Stimulated activated CD8-positive, alpha-beta memory T cell treated with anti-CD3 and anti-CD28 coated beads, Interleukin-12 subunit alpha, Interleukin-12 subunit beta, amount 100 ng/mL, for 24 hours (primary cell): ENCODE measurements around the gene CLOCK.
A peak's percentile ranks its signal among the peaks of the same experiment; 100 is the strongest.

Experiments used
- DNase-seq: peaks from one replicate; pipeline ENCODE4 v3.0.0-alpha.2; 2020; ENCODE audit errors: extremely low read depth

Gene CLOCK

GRCh38 chr4:55411621-55412020, 135.1 kb downstream of the CLOCK start:
- no peak for DNase-seq

DNA sequence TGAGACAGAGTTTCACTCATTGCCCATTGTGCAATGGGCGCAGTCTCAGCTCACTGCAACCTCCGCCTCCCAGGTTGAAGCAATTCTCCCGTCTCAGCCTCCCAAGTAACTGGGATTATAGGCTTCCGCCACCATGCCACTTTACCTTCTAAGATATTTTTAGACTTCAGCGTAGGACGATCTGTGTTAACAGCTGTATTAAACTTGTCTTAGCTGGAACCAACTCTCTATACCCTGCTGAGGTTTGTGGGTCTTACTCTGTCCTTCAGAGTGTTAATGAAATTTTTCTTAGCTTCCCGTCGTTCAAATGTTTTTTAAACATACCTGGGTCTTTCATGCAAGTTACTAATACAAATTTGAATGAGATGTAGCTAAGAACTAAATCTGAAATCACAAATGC, 136.3 kb downstream of the CLOCK start:
- no peak for DNase-seq

- DNase-seq: no peak
These were observed 137.1 kb downstream of the CLOCK start for GRCh38 chr4:55409468-55410171.

DNA sequence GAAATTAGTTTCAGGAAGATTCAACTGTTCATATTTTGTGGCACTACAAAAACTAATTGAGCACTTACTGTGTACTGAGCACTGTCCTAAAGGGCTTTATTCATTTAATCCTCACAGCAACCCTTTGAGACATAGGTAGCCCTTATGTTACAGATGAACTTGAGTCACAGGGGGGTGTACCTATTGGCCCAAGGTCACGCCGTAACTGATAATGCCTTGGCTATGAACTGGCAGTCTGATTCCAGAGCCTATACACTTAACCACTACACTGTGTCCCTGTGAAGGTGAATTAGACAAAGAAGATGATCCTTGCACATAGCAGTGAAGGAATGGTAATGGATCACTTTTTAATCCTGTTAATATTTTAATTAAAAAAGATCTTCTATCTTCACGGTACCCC, 138.9 kb downstream of the CLOCK start:
- DNase-seq: no peak

DNA sequence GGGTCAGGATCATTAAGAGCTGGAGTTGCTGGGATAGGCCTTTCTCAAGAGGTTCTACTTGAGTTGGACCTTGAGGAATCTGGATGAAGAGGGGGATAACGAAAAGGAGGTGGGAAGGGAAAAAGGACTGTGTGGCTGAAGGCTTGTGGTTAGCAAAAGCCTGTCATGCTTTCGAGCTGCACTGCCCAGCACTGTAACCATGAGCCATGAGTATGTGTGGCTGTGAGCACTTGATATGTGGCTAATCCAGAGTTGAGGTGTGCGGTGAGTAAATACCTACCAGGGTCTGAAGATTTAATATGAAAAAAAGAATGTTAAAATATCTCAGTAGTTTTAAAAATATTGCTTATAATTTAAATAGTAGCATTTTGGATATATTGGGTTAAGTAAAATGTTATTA, 139.6 kb downstream of the CLOCK start:
- no peak for DNase-seq

- no peak for DNase-seq
These were observed 140.2 kb downstream of the CLOCK start for GRCh38 chr4:55406545-55406944.

- no peak for DNase-seq
These were observed 141.6 kb downstream of the CLOCK start for GRCh38 chr4:55405073-55405472.

- no peak for DNase-seq
These were observed 147.1 kb downstream of the CLOCK start for GRCh38 chr4:55399581-55399980.

GRCh38 chr4:55398966-55399365, 147.7 kb downstream of the CLOCK start:
- DNase-seq: no peak

DNA sequence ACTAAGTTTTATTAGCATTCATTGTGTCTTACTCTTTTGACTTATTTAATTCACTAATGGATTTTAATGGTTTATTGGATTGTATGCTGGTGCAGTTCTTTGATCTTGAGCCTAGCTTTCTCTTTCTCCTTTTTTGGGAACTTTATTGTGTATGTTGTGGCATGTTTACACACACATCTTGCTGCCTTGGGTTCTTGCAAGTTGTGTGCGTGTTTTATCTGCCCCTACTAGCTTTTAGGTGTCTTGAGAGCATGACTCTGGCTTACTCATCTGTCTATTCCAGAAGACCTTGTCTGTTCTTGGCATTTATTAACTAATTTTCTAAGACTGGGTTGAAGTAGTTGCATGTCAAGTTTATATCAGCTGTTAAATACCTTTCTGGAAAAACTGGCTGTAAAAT, 148.2 kb downstream of the CLOCK start:
- no peak for DNase-seq

DNA sequence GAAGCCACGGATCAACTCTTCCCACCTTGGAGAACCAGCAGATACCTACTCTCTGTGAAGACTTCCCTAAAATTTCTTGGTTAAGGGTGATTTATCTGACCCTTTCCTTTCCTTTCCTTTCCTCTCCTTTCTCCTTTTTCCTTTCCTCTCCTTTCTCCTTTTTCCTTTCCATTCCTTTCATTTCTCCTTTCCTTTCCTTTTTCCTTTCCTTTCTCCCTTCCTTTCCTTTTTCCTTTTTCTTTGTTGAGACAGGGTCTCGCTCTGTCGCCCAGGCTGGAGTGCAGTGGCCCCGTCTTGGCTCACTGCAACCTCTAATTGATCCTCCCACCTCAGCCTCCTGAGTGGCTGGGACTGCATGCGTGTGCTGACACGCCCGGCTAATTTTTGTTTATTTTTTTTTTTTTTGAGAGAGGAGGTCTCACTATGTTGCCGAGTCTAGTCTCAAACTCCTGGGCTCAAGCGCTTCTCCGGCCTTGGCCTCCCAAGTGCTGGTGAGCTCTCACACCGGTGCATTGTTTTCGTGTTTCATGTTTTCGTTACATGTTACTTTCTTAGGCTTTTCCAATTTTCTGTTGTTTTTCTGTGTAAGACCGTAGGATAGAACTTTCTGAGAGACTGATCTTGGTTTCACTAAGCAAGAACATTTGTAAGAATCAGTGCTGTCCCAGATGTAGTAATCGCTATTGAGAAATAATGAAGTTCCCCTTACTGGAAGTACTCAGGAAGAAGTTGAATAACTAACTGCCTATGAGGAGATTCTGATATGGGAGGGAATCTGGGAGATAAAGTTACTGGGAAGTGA, 149.0 kb downstream of the CLOCK start:
- no peak for DNase-seq

DNA sequence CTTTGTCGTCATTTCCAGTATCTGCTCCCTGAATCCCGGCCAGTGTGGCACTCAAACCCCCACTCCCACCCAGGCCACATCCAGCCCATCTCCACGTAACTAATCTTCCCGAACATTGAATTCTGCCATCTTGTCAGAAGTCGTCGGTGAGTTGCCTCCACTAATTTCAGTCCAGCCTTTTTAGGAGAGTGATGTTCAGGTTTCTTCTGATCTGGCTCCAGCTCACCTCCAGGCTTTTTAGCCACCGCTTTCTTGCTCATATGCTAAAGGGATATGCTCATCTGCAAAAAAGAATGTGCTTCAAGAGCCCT, 149.6 kb downstream of the CLOCK start:
- no peak for DNase-seq

GRCh38 chr4:55396308-55397125, 150.2 kb downstream of the CLOCK start:
- no peak for DNase-seq

- DNase-seq: peak; percentile 79
These were observed 151.0 kb downstream of the CLOCK start, which contains the start of gene TMEM165 for GRCh38 chr4:55395529-55396307. Gene TMEM165, plus strand, starts transcription at chr4:55395957. Its CDS starts 233 bp downstream, at chr4:55396190.

DNA sequence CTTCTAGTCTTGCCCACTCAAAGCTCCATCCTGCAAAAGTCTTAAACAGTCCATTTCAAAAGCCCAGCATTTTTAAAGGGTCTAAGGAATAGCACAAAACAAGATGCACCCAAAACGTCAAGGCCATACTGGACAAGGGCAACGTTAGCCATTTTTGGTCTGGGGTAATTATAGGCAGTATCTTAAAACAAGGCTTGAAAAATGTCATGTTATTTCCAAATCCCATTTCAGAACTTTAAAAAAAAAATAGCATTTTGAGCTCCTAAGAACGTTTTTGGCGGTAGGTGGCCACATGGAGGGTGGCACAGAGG, 151.5 kb downstream of the CLOCK start:
- no peak for DNase-seq

DNA sequence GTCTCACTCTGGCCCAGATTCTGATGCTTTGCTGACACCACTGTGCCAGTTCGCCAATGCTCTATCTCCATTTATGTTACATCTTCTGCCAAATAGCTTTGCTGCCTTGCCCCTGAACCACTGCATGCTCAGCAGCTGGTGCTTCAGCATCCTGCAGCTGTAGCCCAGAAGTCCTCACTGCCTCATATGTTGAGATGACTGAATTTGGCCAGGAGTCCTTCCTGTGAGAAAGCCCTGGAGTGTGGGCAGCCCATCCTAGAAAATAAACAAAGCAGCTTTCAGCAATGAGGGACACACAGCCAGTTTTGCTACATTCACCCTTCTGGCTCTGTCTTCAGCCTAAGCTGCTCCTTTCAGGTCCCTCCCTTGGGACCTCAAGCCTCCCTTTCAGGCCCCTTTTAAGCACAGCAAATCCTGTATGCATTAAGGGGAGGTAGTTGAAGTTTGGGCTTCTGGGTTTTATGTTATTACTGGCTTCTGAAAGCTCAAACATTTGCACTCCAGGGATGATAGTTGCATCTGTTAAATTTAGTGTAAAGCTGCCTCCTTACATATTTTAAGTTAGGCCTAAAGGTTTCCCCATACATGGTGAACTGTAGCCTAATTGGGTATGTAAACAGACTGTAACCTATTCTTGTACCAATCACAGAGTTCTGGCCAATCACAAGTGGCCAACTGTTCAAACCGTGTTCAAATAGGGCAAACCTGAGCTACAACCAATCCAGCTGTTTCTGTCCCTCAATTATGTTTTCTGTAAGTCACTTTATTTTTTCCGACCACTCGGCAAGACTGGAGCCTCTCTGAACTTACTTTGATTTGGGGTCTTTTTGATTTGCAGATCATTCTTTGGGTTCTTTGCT, 153.0 kb downstream of the CLOCK start:
- DNase-seq: no peak

GRCh38 chr4:55386840-55387239, 159.9 kb downstream of the CLOCK start:
- DNase-seq: no peak

DNA sequence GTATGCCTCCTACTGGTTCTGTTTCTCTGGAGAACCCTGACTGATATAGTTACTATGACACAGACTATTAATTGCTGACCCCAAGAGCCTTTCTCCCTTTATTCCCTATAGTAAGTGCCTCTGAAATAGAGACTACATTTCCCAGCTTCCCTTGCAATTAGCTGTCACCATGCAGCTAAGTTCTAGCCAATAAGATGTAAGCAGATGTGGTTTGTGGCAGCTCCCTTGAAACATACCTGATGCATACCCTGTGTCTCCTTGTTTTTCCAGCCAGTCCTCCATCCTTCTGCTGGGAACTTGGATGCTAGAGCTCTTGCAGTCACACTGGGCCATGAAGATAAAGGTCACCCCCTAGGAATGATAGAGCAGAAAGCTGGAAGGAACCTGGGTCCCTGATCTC, 160.6 kb downstream of the CLOCK start:
- no peak for DNase-seq

DNA sequence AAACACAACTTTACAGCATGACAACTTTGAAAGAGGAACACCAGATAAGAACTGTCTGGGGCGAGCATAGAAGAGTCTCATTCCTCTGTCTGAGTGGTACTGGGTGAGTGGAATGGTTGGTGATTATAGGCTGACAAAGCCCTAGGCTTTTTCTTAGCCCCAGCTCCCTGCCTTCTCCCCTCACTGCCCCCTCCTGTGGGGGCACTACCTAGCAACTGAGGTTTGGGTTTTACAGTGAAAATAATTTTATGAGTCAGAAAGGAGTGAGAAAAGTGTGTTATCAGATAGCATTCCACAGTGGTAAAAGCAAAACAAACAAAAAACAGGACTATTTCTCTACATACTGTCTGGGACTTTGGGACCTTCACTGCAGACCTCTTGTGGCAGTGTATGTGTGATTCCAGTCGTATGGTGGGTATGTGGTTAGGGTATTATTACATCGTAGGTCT, 161.5 kb downstream of the CLOCK start:
- no peak for DNase-seq

DNA sequence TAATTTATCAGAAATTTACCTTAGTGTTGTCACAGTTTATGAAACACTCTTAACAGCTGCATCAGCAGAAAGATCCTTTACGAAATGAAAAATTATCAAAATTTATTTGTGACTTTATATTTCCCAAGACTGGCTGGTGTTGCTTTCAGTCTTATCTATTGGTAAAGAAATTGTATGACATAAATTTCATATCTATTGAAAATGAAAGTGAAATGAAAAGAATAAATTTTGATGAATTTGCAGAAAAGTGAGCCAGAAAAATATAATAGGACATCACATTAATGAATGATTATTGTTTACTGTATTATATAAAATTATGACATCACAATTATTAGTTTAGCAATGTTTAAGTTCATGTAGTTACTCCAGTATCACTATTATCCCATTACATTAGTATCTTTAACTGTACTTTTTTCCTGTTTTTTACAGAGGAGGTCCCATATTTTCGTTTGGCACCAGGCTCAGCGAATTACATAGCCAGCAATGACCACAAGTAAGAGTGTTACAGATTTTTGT, 164.2 kb downstream of the CLOCK start:
- no peak for DNase-seq

GRCh38 chr4:55381502-55381901, 165.2 kb downstream of the CLOCK start:
- no peak for DNase-seq
